Stimulated activated CD8-positive, alpha-beta memory T cell treated with anti-CD3 and anti-CD28 coated beads, Interleukin-12 subunit alpha, Interleukin-12 subunit beta, amount 100 ng/mL, for 4 hours (primary cell): ENCODE data around the gene DDX50.
"Not testable (repeated sequence)": the region's sequence is repeated elsewhere in the genome, so short reads cannot be mapped to it uniquely, and the experiment has no call there.

Experiments
- DNase-seq: peaks from one replicate; pipeline ENCODE4 v3.0.0-alpha.2; 2020; ENCODE audit warnings: low read depth

DDX50 gene

DNA sequence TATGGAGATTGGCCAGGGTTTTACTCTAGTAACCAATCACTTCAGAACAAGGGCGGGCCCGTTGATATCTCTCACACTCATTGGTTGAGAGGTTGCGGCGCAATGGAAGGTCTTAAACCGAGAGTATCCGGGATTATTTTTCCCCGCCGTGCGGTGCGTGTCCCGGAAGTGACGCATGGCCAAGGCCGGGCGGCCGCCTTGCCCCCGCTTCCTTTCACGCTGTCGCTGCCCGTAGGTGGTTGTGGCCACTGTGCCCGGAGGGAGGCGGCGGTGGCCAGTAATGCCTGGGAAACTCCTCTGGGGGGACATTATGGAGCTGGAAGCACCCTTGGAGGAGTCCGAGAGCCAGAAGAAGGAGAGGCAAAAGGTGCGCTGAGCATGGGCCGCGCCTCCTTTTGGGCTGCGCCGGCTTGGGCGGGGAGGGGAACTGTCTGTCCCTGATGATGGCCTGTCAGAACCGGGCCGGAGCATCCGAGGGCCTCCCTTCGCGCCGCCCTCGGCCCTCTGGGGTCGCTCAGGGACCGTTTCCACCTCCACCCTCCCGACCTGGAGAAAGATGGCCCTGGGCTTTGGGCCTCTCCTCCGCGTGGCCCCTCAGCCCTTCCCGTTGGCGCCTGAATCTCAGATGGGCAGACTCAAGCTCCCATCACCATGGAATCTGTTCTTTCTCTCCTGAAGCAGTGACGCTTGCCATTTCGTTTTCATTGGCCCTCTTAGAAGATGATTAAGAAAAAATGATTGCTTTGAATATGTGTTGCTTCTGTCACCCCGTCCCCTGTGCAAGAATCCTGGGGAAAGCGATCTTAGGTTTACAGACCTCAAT lies at the start of gene DDX50:
DDX50 (plus strand) TSS at position 211 of the 823 bp plus-strand sequence; CDS start at position 281, 70 bp downstream.
- DNase-seq: peak; percentile 91

DNA sequence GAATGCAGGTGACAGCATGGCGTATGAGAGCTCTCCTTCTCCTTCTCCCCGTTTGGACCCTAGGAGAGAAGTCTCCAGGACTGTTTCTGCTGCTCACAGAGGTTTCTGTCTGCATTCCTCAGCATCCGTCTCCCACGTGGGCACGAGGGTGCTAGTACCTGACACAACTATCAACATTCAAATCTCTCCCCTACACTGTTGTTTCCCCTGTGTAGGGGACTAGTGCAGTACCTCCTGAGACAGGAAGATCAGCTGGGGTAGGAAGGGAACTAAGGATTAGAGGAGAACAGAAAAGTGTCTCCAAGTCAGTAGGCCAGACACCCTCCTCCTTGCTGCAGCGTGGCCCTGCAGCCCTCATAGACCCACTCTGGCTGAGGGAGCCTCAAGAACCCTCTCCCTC lies 44.8 kb upstream of the DDX50 start:
- no peak for DNase-seq

DNA sequence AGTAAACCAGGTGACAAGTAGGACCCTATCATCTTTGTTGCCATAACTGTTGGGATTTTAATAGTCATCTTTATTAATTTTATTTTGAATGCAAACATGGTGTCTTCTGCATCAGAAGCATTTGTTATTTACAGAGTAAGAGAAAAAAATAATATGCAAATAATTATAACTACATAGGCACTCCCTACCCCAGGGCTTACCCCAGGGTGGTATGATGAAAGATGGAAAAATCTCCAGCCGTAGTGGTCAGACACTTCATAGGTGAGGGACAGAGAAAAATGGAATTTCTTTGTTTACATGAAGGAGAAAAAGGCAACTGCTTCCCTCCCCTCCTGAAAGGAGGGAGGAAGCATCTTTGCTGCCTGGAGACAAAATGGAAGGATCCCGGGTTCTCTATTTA lies 44.1 kb upstream of the DDX50 start:
- no peak for DNase-seq

DNA sequence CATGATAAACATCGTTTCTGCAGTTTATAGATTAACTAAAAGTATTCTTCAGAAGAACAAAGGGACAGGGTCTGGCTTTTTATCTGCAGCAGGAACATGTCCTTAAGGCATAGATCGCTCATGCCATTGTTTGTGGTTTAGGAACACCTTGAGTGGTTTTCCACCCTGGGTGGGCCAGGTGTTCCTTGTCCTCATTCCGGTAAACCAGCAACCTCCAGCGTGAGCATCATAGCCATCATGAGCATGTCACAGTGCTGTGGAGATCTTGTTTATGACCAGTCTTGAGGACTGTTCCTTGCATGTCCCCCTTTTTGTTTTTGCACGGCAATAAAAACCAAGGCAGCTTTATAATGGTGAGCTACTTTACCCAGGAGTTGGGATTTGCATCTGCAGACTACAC lies 39.9 kb upstream of the DDX50 start:
- no peak for DNase-seq

DNA sequence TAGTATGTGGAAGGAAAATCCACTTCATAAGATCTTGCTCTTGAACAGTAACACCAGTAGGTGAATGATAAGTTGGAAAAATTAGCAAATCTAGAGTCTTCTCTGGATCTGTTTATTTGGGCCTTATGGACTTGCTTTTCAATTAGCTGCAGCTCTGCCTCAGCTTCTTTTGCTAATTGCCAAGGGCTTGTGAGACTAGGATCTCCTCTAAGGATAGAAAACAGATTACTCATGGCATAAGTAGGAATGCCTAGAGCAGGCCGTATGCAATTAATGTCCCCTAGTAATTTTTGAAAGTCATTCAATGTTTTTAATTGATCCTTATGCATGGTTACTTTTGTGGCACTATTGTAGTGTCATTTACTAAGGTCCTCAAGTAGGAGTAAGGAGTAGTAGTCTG lies 36.5 kb upstream of the DDX50 start:
- DNase-seq: no peak

GRCh38 chr10:68868173-68868572 lies 32.9 kb upstream of the DDX50 start:
- DNase-seq: not testable (repeated sequence)

- DNase-seq: no peak
Measured at GRCh38 chr10:68869623-68870022, 31.5 kb upstream of the DDX50 start.

GRCh38 chr10:68870061-68870460 lies 31.1 kb upstream of the DDX50 start:
- no peak for DNase-seq

DNA sequence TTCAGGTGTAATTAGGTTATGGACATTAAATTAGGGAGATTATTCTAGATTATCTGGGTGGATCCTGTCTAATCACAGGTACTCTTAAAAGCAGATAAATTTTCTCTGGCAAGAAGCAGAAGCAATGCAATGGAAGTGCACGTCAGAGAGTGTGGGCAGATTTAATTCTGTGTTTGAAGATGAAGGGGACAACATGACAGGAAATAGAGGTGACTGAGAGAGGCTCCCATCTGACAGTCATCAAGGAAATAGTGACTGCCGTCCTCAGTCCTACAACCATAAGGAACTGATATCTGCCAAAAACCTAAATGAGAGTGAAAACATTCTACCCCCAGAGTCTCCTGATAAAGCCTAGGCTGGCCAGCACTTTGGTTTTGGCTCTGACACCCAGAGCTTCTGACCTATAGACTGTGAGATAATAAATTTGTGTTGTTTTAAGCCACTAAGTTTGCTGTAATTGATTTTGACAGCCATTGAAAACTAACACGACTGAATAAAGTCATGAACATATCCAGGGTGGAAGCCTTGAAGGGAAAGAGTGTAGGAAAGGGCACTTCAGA lies 30.5 kb upstream of the DDX50 start:
- no peak for DNase-seq

DNA sequence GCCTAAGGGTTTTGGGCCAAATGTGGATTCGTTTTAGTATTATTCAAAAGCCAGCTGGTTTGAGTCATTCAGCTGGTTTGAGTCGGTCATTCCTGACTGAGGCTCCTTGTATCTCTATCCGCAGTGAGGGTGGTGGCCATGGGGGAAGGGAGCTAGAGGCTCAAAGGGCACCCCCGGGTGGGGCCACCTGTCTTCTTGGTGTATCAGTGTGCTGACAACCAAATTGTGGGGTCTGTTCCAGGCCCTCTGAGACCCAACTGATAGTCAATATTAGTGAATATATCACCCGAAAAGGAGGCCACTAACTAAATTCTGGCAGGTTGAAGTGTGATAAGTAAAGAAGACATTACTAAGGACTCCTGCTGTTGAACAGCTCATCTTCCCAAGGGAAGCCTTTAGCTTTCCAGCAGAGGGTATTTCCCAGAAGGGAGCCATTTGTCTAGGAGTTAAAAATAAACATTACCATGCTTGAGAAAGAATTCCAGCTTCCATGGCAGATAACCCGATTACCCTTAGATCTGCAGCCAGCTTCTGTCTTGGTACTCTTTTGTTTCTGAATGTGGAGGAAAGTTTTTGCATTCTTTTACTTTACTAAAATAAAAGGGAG lies 29.9 kb upstream of the DDX50 start:
- DNase-seq: no peak

GRCh38 chr10:68871731-68872342 lies 29.3 kb upstream of the DDX50 start:
- DNase-seq: no peak

DNA sequence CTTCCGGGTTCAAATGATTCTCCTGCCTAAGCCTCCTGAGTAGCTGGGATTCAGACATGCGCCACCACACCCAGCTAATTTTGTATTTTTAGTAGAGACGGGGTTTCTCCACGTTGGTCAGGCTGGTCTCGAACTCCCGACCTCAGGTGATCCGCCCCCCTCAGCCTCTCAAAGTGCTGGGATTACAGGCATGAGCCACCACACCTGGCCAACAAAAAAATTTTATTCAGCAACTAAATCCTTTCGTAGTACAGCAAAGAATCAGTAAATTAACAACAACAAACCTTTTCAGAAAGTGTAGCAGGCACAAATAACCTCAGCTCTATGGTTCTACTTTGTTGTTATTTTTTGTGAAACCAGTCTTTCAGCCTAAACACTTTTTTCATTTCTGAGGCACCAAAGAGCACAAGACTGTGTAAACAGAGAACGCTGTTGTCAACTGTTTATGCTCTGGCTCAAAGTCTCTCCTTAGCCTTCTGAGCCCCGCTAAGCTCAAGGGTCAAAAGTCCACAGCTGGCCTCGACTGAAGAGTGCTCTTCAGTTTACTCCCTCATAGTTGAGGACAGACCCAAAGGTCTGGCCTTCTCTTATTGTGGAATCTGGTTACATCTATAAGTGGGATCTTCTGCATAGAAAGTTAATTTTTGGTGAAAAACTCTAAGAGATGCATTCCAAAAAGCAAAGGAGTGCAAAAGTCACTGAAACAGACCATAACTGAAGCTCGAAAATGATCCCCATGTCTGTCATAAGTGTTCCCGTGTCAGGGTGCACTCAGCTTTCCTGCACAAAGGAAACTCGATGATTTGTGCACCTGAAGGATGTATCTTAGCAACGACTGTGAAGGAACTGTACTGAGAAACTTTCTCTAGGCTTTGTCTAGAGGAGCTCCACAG lies 24.6 kb upstream of the DDX50 start:
- DNase-seq: no peak

- DNase-seq: no peak
Measured at GRCh38 chr10:68877482-68878110, 23.5 kb upstream of the DDX50 start.

- no peak for DNase-seq
Measured at GRCh38 chr10:68878496-68878895, 22.6 kb upstream of the DDX50 start.

DNA sequence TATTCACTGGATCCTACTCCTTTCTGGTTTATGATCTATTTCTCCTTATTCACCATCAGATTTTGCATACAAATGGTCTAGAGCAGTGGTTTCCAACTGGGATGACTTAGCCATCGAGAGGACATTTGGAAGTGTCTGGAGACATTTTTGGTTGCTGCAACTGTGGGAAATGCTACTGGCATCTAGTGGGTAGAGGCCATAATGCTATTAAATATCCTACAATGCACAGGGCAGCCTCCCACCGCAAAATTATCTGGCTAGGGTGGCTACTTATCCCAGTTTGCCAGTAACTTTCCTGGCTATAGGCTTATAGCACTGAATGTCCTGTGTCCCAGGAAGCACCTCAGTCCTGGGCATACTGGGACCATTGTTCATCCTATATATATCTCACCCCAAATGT lies 21.5 kb upstream of the DDX50 start:
- no peak for DNase-seq

GRCh38 chr10:68880181-68880580 lies 20.9 kb upstream of the DDX50 start:
- no peak for DNase-seq

GRCh38 chr10:68895041-68895440 lies 6.1 kb upstream of the DDX50 start:
- DNase-seq: no peak

DNA sequence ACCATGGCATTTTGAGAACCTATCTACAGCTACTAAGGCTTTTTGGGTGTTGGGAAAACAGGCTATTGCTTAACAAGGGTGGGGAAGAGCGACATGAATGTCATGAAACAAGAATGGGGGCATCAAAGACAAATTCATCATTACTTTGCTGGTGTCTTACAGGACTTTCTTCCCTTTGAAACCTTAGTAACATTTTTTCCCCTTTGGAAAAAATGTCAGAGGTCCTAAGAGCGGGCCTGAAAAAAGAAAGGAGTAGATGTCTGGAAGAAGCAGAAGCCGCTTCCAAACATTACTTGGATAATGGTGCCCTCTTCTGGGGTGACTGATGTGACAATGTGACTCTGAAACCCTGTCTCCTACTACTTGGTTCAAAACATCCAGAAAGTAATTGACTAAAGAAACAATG lies 3.8 kb upstream of the DDX50 start:
- no peak for DNase-seq

- no peak for DNase-seq
Measured at GRCh38 chr10:68899186-68899745, 1.8 kb upstream of the DDX50 start.

DNA sequence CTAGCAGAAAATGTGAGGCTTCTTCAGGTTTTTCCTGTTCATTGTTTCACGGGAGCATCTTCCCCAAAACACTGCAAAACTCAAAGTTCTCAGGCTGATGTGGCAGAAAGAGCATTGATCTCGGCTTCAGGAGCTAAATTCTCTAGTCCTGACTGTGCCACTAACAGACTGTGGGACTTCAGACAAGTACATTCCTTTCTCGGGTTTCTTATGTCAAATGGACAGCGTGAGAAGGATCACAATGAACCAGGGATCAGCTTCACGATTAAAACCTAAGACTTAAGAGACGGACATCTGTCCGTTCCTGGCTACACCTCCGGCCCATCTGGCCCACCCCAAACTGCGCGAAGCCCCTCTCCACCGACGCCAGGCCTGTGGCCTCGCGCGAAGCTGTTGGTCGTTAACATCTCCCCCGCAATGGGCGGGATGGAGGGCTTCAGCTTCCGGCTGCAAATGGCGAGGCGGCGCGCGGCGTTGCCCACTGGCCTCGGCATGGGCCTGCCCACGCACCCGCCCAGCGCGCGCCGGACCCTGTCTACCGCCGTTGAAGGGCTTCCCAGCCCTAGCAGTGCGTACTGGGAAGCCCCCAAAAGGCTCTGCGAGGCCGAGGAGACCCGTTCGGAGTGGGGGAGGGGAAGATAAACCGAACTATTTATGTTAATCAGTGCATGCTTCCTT lies 549 bp upstream of the DDX50 start:
- DNase-seq: no peak

GRCh38 chr10:68902382-68902781 lies 1.3 kb downstream of the DDX50 start:
- DNase-seq: no peak
